HCT116 (cell line): ENCODE results near the gene MED23. TPM values are rescaled to one million over a fixed set of nuclear protein-coding genes. Genes with fewer than 3 reads are reported as not detected.

Experiments used
- ATAC-seq: fragments of 200-7000 bp; cut with Tn5 transposase; 2 replicates; pipeline ENCODE4 v1.9.1; 2020; ENCODE audit warnings: mild to moderate bottlenecking, moderate library complexity
- BruUV-seq: library from RNA; stranded (reverse); fragments of 400-500 nt; replicated peaks from 2 replicates; lab custom pipeline; 2021; lab: Mats Ljungman, UMichigan
- CTCF ChIA-PET: fragments of 300-600 bp; sonication (Branson Sonifier 250); formaldehyde crosslinking; loops from one replicate; lab custom pipeline; 2021; ENCODE audit warnings: antibody characterized with exemption; lab: Charles Lee
- POLR2A ChIA-PET: fragments of 300-600, 350-600 bp; sonication (Branson Sonifier 250); formaldehyde crosslinking; loops from one replicate; lab custom pipeline; 2021; ENCODE audit warnings: antibody characterized with exemption; lab: Charles Lee
- RAD21 ChIA-PET, 2 experiments: fragments of 300-600 bp; sonication (Branson Sonifier 250); formaldehyde crosslinking; loops; one replicate each; lab custom pipeline; 2023; ENCODE audit warnings: low total read pairs in 2 of 2; ENCODE audit not compliant: uncharacterized antibody in 2 of 2, unreplicated experiment in 2 of 2, low non-redundant PET in 1 of 2; lab: Charles Lee
- DNase-seq: peaks from one replicate; pipeline ENCODE4 v3.0.0-alpha.2; 2010; ENCODE audit warnings: low read depth, low spot score
- H2AFZ ChIP-seq: fragments of 200-600 bp; shearing (Covaris generic), sonication (generic); 2 replicates; pipeline ENCODE4 v1.6.1; 2017; ENCODE audit warnings: low read depth, mixed run types, mixed read lengths, antibody characterized with exemption, low read length; ENCODE audit not compliant: poor library complexity, severe bottlenecking
- H3K27ac ChIP-seq: 2 replicates; pipeline ENCODE4 v1.5.1; 2012; ENCODE audit warnings: low read depth, low read length
- H3K27me3 ChIP-seq: fragments of 200-600 bp; sonication (generic); 2 replicates; pipeline ENCODE4 v1.6.1; 2016; ENCODE audit warnings: mixed run types, low read length, mixed read lengths; ENCODE audit not compliant: insufficient read depth
- H3K36me3 ChIP-seq, 2 experiments: fragments of 200-500 bp in 1 of 2; fragments of 200-600 bp in 1 of 2; sonication (Bioruptor generic) in 1 of 2; sonication (generic) in 1 of 2; 2 replicates each; pipeline versions ENCODE4 v1.5.1 to v1.6.1; 2014 to 2016; ENCODE audit warnings: low read length in 2 of 2, inconsistent platforms in 1 of 2, mixed read lengths in 1 of 2, mixed run types in 1 of 2; ENCODE audit not compliant: insufficient read depth in 2 of 2, control insufficient read depth in 1 of 2
- H3K4me1 ChIP-seq, 2 experiments: fragments of 200-600 bp in 1 of 2; sonication (generic) in 1 of 2; 2 replicates each; pipeline versions ENCODE4 v1.5.1 to v1.6.1; 2012 to 2017; ENCODE audit warnings: low read length in 2 of 2, inconsistent platforms in 1 of 2, mild to moderate bottlenecking in 1 of 2, mixed read lengths in 1 of 2, mixed run types in 1 of 2, moderate library complexity in 1 of 2; ENCODE audit not compliant: insufficient read depth in 2 of 2, control insufficient read depth in 1 of 2
- H3K4me2 ChIP-seq: fragments of 200-600 bp; sonication (generic); 2 replicates; pipeline ENCODE4 v1.6.1; 2017; ENCODE audit warnings: mixed run types, low read length, mixed read lengths
- H3K4me3 ChIP-seq, 2 experiments: fragments of 200-600 bp in 1 of 2; sonication (generic) in 1 of 2; replicated peaks in 1 of 2; 2 replicates each; pipeline ENCODE4 v1.5.1; 2011 to 2016; ENCODE audit warnings: low read length in 2 of 2, control low read depth in 1 of 2, low read depth in 1 of 2, mild to moderate bottlenecking in 1 of 2, mixed read lengths in 1 of 2, mixed run types in 1 of 2
- H3K79me2 ChIP-seq: fragments of 200-600 bp; sonication (generic); 2 replicates; pipeline ENCODE4 v1.6.1; 2017; ENCODE audit warnings: mild to moderate bottlenecking, mixed run types, low read length, moderate library complexity, mixed read lengths; ENCODE audit not compliant: insufficient read depth
- H3K9ac ChIP-seq: fragments of 200-600 bp; sonication (generic); 2 replicates; pipeline ENCODE4 v1.6.1; 2016; ENCODE audit warnings: low read length, mixed read lengths
- H3K9me2 ChIP-seq: fragments of 200-600 bp; sonication (generic), shearing (Covaris generic); 2 replicates; pipeline ENCODE4 v1.6.1; 2017; ENCODE audit warnings: mixed run types, mild to moderate bottlenecking, moderate library complexity; ENCODE audit not compliant: insufficient read depth
- H3K9me3 ChIP-seq, 2 experiments: fragments of 200-500 bp in 1 of 2; fragments of 200-600 bp in 1 of 2; sonication (Bioruptor generic) in 1 of 2; sonication (generic) in 1 of 2; 2 replicates each; pipeline ENCODE4 v1.6.1; 2014 to 2017; ENCODE audit warnings: low read length in 2 of 2, mixed read lengths in 2 of 2, inconsistent platforms in 1 of 2, low read depth in 1 of 2, mild to moderate bottlenecking in 1 of 2, mixed run types in 1 of 2, moderate library complexity in 1 of 2; ENCODE audit not compliant: control insufficient read depth in 1 of 2, insufficient read depth in 1 of 2
- H4K20me1 ChIP-seq: fragments of 200-600 bp; sonication (generic), shearing (Covaris generic); 2 replicates; pipeline ENCODE4 v1.6.1; 2017; ENCODE audit warnings: mixed run types, mild to moderate bottlenecking, moderate library complexity; ENCODE audit not compliant: insufficient read depth
- ATF3 ChIP-seq: IDR thresholded peaks from 2 replicates; pipeline ENCODE4 v1.6.1; 2012
- CBX3 ChIP-seq: IDR thresholded peaks from 2 replicates; pipeline ENCODE4 v1.6.1; 2012; ENCODE audit warnings: low read depth
- CEBPB ChIP-seq: IDR thresholded peaks from 2 replicates; pipeline ENCODE4 v1.6.1; 2012; ENCODE audit warnings: low read depth
- CTCF ChIP-seq, 3 experiments: fragments of 200-600 bp in 1 of 3; sonication (generic) in 1 of 3; IDR thresholded peaks in 2 of 3; conservative IDR thresholded peaks in 1 of 3; 2 replicates each; pipeline ENCODE4 v1.5.1; 2012 to 2017; ENCODE audit warnings: low read depth in 2 of 3, low read length in 2 of 3, antibody characterized with exemption in 1 of 3, borderline replicate concordance in 1 of 3, control low read depth in 1 of 3, mild to moderate bottlenecking in 1 of 3, mixed read lengths in 1 of 3, mixed run types in 1 of 3, moderate library complexity in 1 of 3; ENCODE audit not compliant: insufficient read depth in 1 of 3
- ELF1 ChIP-seq: IDR thresholded peaks from 2 replicates; pipeline ENCODE4 v1.6.1; 2012; ENCODE audit warnings: low read depth, borderline replicate concordance
- FOSL1 ChIP-seq: IDR thresholded peaks from 2 replicates; pipeline ENCODE4 v1.6.1; 2012; ENCODE audit warnings: low read depth
- JUND ChIP-seq: IDR thresholded peaks from 2 replicates; pipeline ENCODE4 v1.6.1; 2012
- MAX ChIP-seq: IDR thresholded peaks from 2 replicates; pipeline ENCODE4 v1.6.1; 2012
- POLR2A ChIP-seq: IDR thresholded peaks from 2 replicates; pipeline ENCODE4 v1.7.0; 2011; ENCODE audit warnings: borderline replicate concordance; ENCODE audit not compliant: insufficient read depth, insufficient read length; ENCODE audit errors: extremely low read depth
- POLR2AphosphoS5 ChIP-seq: IDR thresholded peaks from 2 replicates; pipeline ENCODE4 v1.6.1; 2011; ENCODE audit warnings: mild to moderate bottlenecking, low read depth, low read length, moderate library complexity
- SIN3A ChIP-seq: IDR thresholded peaks from 2 replicates; pipeline ENCODE4 v1.6.1; 2012; ENCODE audit warnings: low read depth
- SP1 ChIP-seq: IDR thresholded peaks from 2 replicates; pipeline ENCODE4 v1.6.1; 2012; ENCODE audit warnings: low read depth
- YY1 ChIP-seq: IDR thresholded peaks from 2 replicates; pipeline ENCODE4 v1.6.1; 2011; ENCODE audit warnings: low read length, low read depth, moderate library complexity, mild to moderate bottlenecking; ENCODE audit not compliant: insufficient replicate concordance; ENCODE audit errors: extremely low read depth
- intact Hi-C: fragments of 100-400 bp; cut with micrococcal nuclease; formaldehyde crosslinking; loops from 2 replicates; pipeline ENCODE4 v1.10.0; 2022
- total RNA-seq: library from RNA; stranded (reverse); gene quantifications from one replicate; pipeline ENCODE4 v1.2.1, GENCODE V29; 2021; ENCODE audit not compliant: unreplicated experiment
- TF ChIP-seq, protein P1 (sequence below): IDR thresholded peaks from 2 replicates; pipeline ENCODE4 v1.6.1; 2011; ENCODE audit warnings: mild to moderate bottlenecking, low read length, moderate library complexity; ENCODE audit not compliant: insufficient replicate concordance; ENCODE audit errors: extremely low read depth

MED23 gene
- total RNA-seq, 1 experiment from 2014 or later: 17.2 TPM

DNA sequence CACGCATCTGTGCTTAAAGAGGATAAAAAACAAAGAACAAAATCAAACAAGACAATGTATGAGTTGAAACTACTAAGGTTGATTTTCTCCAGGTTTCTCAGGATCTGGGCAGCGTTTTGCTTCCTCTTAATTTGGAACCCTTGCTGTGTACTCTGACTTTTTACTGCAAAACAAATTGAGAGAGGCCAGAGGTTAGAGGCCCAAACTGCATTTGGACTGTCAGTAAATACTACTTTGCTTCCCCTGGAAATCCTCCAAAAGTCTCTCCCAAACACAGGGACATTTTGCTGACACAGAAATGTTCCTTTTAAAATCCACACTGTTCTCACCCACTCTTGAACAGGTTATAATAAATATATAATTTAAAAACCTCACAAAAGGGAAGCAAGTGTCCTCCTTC, 53.9 kb downstream of the MED23 start:
- no peak for TF ChIP-seq POLR2A
- TF ChIP-seq CBX3: no peak
- TF ChIP-seq YY1: no peak
- no peak for TF ChIP-seq POLR2AphosphoS5
- no peak for TF ChIP-seq JUND
- TF ChIP-seq FOSL1: no peak
- no peak for TF ChIP-seq SIN3A
- TF ChIP-seq ELF1: no peak
- no peak for TF ChIP-seq MAX
- TF ChIP-seq CTCF (IDR thresholded peaks at IDR 0.05 in 2 of 3, conservative IDR thresholded peaks at IDR 0.05 in 1 of 3; ENCODE audit: borderline replicate concordance in 1 of 3, insufficient read depth in 1 of 3, low read depth in 2 of 3, low read length in 2 of 3): no peak
- no peak for TF ChIP-seq ATF3
- no peak for TF ChIP-seq CEBPB
- TF ChIP-seq, protein P1, sequence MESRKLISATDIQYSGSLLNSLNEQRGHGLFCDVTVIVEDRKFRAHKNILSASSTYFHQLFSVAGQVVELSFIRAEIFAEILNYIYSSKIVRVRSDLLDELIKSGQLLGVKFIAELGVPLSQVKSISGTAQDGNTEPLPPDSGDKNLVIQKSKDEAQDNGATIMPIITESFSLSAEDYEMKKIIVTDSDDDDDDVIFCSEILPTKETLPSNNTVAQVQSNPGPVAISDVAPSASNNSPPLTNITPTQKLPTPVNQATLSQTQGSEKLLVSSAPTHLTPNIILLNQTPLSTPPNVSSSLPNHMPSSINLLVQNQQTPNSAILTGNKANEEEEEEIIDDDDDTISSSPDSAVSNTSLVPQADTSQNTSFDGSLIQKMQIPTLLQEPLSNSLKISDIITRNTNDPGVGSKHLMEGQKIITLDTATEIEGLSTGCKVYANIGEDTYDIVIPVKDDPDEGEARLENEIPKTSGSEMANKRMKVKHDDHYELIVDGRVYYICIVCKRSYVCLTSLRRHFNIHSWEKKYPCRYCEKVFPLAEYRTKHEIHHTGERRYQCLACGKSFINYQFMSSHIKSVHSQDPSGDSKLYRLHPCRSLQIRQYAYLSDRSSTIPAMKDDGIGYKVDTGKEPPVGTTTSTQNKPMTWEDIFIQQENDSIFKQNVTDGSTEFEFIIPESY: no peak
- no peak for TF ChIP-seq SP1
- intact Hi-C loops: no loop called here
- no peak overlapping the region for H3K4me2 ChIP-seq
- no peak overlapping the region for H2AFZ ChIP-seq
- ATAC-seq: no peak
- H3K9me2 ChIP-seq: no peaks in the 10 kb centered on the region
- ChIA-PET POLR2A (no interaction called here), CTCF (no interaction called here), RAD21 (no interaction called here)
- DNase-seq: no peak
- H3K27me3 ChIP-seq: no peaks in the 10 kb centered on the region
- H3K4me1 ChIP-seq: no peaks in the 10 kb centered on the region
- no peak overlapping the region for H3K27ac ChIP-seq
- no peaks in the 10 kb centered on the region for H3K79me2 ChIP-seq
- no peak overlapping the region for H3K9ac ChIP-seq
- H3K4me3 ChIP-seq: no peak overlapping the region
- H3K36me3 ChIP-seq: no peaks in the 10 kb centered on the region
- no peaks in the 10 kb centered on the region; the same call in 1 of the 2 replicates for H4K20me1 ChIP-seq
- BruUV-seq: no TSS peak
- H3K9me3 ChIP-seq: no peaks in the 10 kb centered on the region
